B cell (primary cell): Measurements from ENCODE around the gene ATP5F1A.

Source experiments
- EZH2 ChIP-seq: IDR thresholded peaks from 2 replicates; pipeline ENCODE4 v1.6.1; 2012; ENCODE audit warnings: borderline replicate concordance, low read depth, mild to moderate bottlenecking, moderate library complexity, low read length; ENCODE audit not compliant: insufficient read depth, poor library complexity, severe bottlenecking
- TF ChIP-seq, protein P1 (sequence below): fragments of 200-600 bp; IDR thresholded peaks from one replicate; pipeline ENCODE4 v1.8.0; 2022; ENCODE audit warnings: antibody characterized with exemption, mild to moderate bottlenecking

DNA sequence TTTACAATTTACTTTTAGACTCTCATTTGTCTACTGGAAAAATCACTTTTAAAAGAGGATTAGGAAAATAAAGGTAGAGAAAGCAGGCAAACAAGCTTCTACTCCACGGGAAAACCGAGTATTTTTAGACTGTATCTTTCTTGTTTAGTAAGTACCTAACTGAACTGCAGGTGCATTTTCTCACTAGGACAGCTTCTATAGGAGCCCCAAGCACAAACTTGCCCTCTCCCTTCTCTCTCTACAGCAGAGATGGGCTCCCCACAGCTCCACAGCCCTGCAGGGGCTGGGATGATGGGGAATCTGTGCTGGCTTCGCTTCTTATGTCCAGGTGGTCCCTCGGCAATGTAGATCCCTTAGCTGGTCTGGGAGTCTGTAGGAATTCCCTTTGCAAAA lies 42.3 kb downstream of the ATP5F1A start:
- TF ChIP-seq, protein P1, sequence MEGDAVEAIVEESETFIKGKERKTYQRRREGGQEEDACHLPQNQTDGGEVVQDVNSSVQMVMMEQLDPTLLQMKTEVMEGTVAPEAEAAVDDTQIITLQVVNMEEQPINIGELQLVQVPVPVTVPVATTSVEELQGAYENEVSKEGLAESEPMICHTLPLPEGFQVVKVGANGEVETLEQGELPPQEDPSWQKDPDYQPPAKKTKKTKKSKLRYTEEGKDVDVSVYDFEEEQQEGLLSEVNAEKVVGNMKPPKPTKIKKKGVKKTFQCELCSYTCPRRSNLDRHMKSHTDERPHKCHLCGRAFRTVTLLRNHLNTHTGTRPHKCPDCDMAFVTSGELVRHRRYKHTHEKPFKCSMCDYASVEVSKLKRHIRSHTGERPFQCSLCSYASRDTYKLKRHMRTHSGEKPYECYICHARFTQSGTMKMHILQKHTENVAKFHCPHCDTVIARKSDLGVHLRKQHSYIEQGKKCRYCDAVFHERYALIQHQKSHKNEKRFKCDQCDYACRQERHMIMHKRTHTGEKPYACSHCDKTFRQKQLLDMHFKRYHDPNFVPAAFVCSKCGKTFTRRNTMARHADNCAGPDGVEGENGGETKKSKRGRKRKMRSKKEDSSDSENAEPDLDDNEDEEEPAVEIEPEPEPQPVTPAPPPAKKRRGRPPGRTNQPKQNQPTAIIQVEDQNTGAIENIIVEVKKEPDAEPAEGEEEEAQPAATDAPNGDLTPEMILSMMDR, result no peak
- no peak for TF ChIP-seq EZH2
